Central memory CD8-positive, alpha-beta T cell (primary cell): ENCODE data around the gene PCDHGC3.
A peak's percentile ranks its signal among the peaks of the same experiment; 100 is the strongest.
"Not testable (repeated sequence)": the region's sequence is repeated elsewhere in the genome, so short reads cannot be mapped to it uniquely, and the experiment has no call there.

ENCODE experiments used
- ATAC-seq: fragments of 150-1000 bp; cut with Tn5 transposase; replicated peaks from 2 replicates; pipeline ENCODE4 v1.10.0; 2022; ENCODE audit warnings: mild to moderate bottlenecking, moderate FRiP score, moderate number of reproducible peaks; ENCODE audit not compliant: poor library complexity, severe bottlenecking; ENCODE audit errors: extremely low read depth
- DNase-seq, 2 donors: peaks; one replicate each; pipeline ENCODE4 v3.0.0; 2021; ENCODE audit warnings: low spot score in 2 of 2
- H3K27ac Mint-ChIP-seq: one replicate; pipeline ENCODE4 v1.8.0; 2022; ENCODE audit warnings: low read depth, mild to moderate bottlenecking, moderate library complexity, mixed read lengths
- H3K27me3 Mint-ChIP-seq: one replicate; pipeline ENCODE4 v1.8.0; 2022; ENCODE audit warnings: mixed read lengths
- H3K36me3 Mint-ChIP-seq: one replicate; pipeline ENCODE4 v1.8.0; 2022; ENCODE audit warnings: mild to moderate bottlenecking, moderate library complexity, mixed read lengths; ENCODE audit not compliant: insufficient read depth
- H3K4me1 Mint-ChIP-seq: one replicate; pipeline ENCODE4 v1.8.0; 2022; ENCODE audit warnings: mixed read lengths
- H3K4me3 Mint-ChIP-seq: one replicate; pipeline ENCODE4 v1.8.0; 2022; ENCODE audit warnings: mild to moderate bottlenecking, moderate library complexity, mixed read lengths
- H3K9me3 Mint-ChIP-seq: one replicate; pipeline ENCODE4 v1.8.0; 2022; ENCODE audit warnings: mixed read lengths

Gene PCDHGC3

GRCh38 chr5:141475625-141476131 lies at the start of gene PCDHGC3:
PCDHGC3 (plus strand) TSS chr5:141475966; CDS start chr5:141476117, 151 bp downstream.
- DNase-seq (no peak), ATAC-seq (no peak)
- Mint-ChIP-seq H3K27me3 (peaks cover 66% of the 10 kb centered on the region), H3K27ac (no peak within 1 kb of the TSS), H3K4me1 (peaks cover 21% of the 10 kb centered on the region), H3K36me3 (no peaks in the 10 kb centered on the region), H3K9me3 (no peaks in the 10 kb centered on the region), H3K4me3 (peak within 1 kb of the TSS; percentile 80)

- H3K27ac Mint-ChIP-seq = no peak overlapping the region
- peaks cover 6% of the 10 kb centered on the region for H3K4me1 Mint-ChIP-seq
- H3K27me3 Mint-ChIP-seq = peaks cover 80% of the 10 kb centered on the region
- no peak for DNase-seq
- peaks cover 16% of the 10 kb centered on the region for H3K9me3 Mint-ChIP-seq
- peaks cover 3% of the 10 kb centered on the region for H3K36me3 Mint-ChIP-seq
- no peak overlapping the region for H3K4me3 Mint-ChIP-seq
- ATAC-seq = no peak
These were observed 47.9 kb upstream of the PCDHGC3 start for GRCh38 chr5:141427783-141428426.

- peaks cover 6% of the 10 kb centered on the region for H3K4me1 Mint-ChIP-seq
- H3K36me3 Mint-ChIP-seq = peaks cover 3% of the 10 kb centered on the region
- no peak for DNase-seq
- H3K9me3 Mint-ChIP-seq = peaks cover 20% of the 10 kb centered on the region
- peak within 1 kb of the TSS; percentile 74 for H3K27ac Mint-ChIP-seq
- peak within 1 kb of the TSS; percentile 67 for H3K4me3 Mint-ChIP-seq
- H3K27me3 Mint-ChIP-seq = peaks cover 77% of the 10 kb centered on the region
- no peak for ATAC-seq
These were observed 45.2 kb upstream of the PCDHGC3 start, which contains the start of gene PCDHGA12 for GRCh38 chr5:141430332-141431113. PCDHGA12 (plus strand) TSS chr5:141430507; CDS start chr5:141430760, 253 bp downstream.

GRCh38 chr5:141431286-141431685 lies 44.5 kb upstream of the PCDHGC3 start:
- H3K27ac Mint-ChIP-seq = no peak overlapping the region

GRCh38 chr5:141432308-141432707 lies 43.5 kb upstream of the PCDHGC3 start:
- not testable (repeated sequence) for H3K36me3 Mint-ChIP-seq, H3K27ac Mint-ChIP-seq, H3K4me3 Mint-ChIP-seq

More at GRCh38 chr5:141431286-141431685, 44.5 kb upstream of the PCDHGC3 start:
- ATAC-seq (no peak), DNase-seq (no peak)
- peaks cover 3% of the 10 kb centered on the region for H3K36me3 Mint-ChIP-seq
- no peak overlapping the region for H3K4me3 Mint-ChIP-seq
- H3K9me3 Mint-ChIP-seq = peaks cover 20% of the 10 kb centered on the region
- peaks cover 77% of the 10 kb centered on the region for H3K27me3 Mint-ChIP-seq
- H3K4me1 Mint-ChIP-seq = peaks cover 6% of the 10 kb centered on the region

GRCh38 chr5:141432726-141433125 lies 43.0 kb upstream of the PCDHGC3 start:
- not testable (repeated sequence) for DNase-seq, H3K4me1 Mint-ChIP-seq, H3K4me3 Mint-ChIP-seq, H3K27ac Mint-ChIP-seq, H3K36me3 Mint-ChIP-seq, ATAC-seq
- Mint-ChIP-seq H3K9me3 (peaks cover 20% of the 10 kb centered on the region), H3K27me3 (peaks cover 73% of the 10 kb centered on the region)

More at GRCh38 chr5:141432308-141432707, 43.5 kb upstream of the PCDHGC3 start:
- H3K4me1 Mint-ChIP-seq, ATAC-seq, DNase-seq: not testable (repeated sequence)
- Mint-ChIP-seq H3K27me3 (peaks cover 73% of the 10 kb centered on the region), H3K9me3 (peaks cover 20% of the 10 kb centered on the region)

GRCh38 chr5:141434006-141434405 lies 41.8 kb upstream of the PCDHGC3 start:
- peaks cover 14% of the 10 kb centered on the region for H3K9me3 Mint-ChIP-seq
- no peak overlapping the region for H3K27ac Mint-ChIP-seq
- H3K4me1 Mint-ChIP-seq = peaks cover 6% of the 10 kb centered on the region
- no peak for DNase-seq
- H3K4me3 Mint-ChIP-seq = no peak overlapping the region
- ATAC-seq = no peak
- peaks cover 3% of the 10 kb centered on the region for H3K36me3 Mint-ChIP-seq
- H3K27me3 Mint-ChIP-seq = peaks cover 60% of the 10 kb centered on the region

GRCh38 chr5:141437221-141437620 lies 38.5 kb upstream of the PCDHGC3 start:
- Mint-ChIP-seq H3K36me3 (no peaks in the 10 kb centered on the region), H3K27ac (no peak overlapping the region), H3K27me3 (peaks cover 37% of the 10 kb centered on the region), H3K4me1 (no peaks in the 10 kb centered on the region), H3K4me3 (no peak overlapping the region), H3K9me3 (peaks cover 4% of the 10 kb centered on the region)
- DNase-seq (no peak), ATAC-seq (no peak)

- Mint-ChIP-seq H3K9me3 (no peaks in the 10 kb centered on the region), H3K27me3 (peaks cover 22% of the 10 kb centered on the region), H3K4me1 (no peaks in the 10 kb centered on the region), H3K36me3 (no peaks in the 10 kb centered on the region), H3K4me3 (no peak overlapping the region), H3K27ac (no peak overlapping the region)
- ATAC-seq = no peak
- DNase-seq = no peak
These were observed 36.2 kb upstream of the PCDHGC3 start for GRCh38 chr5:141439411-141440141.

- no peaks in the 10 kb centered on the region for H3K9me3 Mint-ChIP-seq
- H3K36me3 Mint-ChIP-seq = no peaks in the 10 kb centered on the region
- H3K27me3 Mint-ChIP-seq = peaks cover 26% of the 10 kb centered on the region
- no peak overlapping the region for H3K4me3 Mint-ChIP-seq
- ATAC-seq (no peak), DNase-seq (no peak)
- H3K4me1 Mint-ChIP-seq = no peaks in the 10 kb centered on the region
- no peak overlapping the region for H3K27ac Mint-ChIP-seq
These were observed 35.4 kb upstream of the PCDHGC3 start for GRCh38 chr5:141440341-141440740.

- Mint-ChIP-seq H3K36me3 (no peaks in the 10 kb centered on the region), H3K27ac (no peak overlapping the region), H3K9me3 (no peaks in the 10 kb centered on the region), H3K4me3 (no peak overlapping the region), H3K27me3 (peaks cover 28% of the 10 kb centered on the region), H3K4me1 (no peaks in the 10 kb centered on the region)
- no peak for DNase-seq
- ATAC-seq = no peak
These were observed 34.1 kb upstream of the PCDHGC3 start for GRCh38 chr5:141441571-141442170.

GRCh38 chr5:141465351-141465750 lies 10.4 kb upstream of the PCDHGC3 start:
- no peak overlapping the region for H3K4me3 Mint-ChIP-seq
- ATAC-seq = no peak
- no peak for DNase-seq
- peaks cover 33% of the 10 kb centered on the region for H3K27me3 Mint-ChIP-seq
- H3K36me3 Mint-ChIP-seq = no peaks in the 10 kb centered on the region
- H3K4me1 Mint-ChIP-seq = no peaks in the 10 kb centered on the region
- H3K9me3 Mint-ChIP-seq = no peaks in the 10 kb centered on the region
- H3K27ac Mint-ChIP-seq = no peak overlapping the region
